IMR-90 (cell line): Measurements from ENCODE around the gene FOXO1.

Experiments used
- BHLHE40 ChIP-seq: fragments of 150-350 bp; IDR thresholded peaks from 2 replicates; pipeline ENCODE4 v1.6.1; 2016; ENCODE audit warnings: mild to moderate bottlenecking, low read depth, low read length
- CEBPB ChIP-seq: IDR thresholded peaks from 2 replicates; pipeline ENCODE4 v1.6.1; 2012; ENCODE audit warnings: low read depth, low read length, improper control_type of control experiment
- CTCF ChIP-seq: conservative IDR thresholded peaks from 2 replicates; pipeline ENCODE4 v1.5.1; 2012; ENCODE audit warnings: mild to moderate bottlenecking, low read depth, low read length, improper control_type of control experiment
- MXI1 ChIP-seq: IDR thresholded peaks from 2 replicates; pipeline ENCODE4 v1.6.1; 2012; ENCODE audit warnings: low read depth, mild to moderate bottlenecking, low read length, moderate library complexity, borderline replicate concordance
- NFE2L2 ChIP-seq: fragments of 150-350 bp; IDR thresholded peaks from 2 replicates; pipeline ENCODE4 v1.6.1; 2016; ENCODE audit warnings: low read depth, mild to moderate bottlenecking, low read length
- POLR2A ChIP-seq: IDR thresholded peaks from 2 replicates; pipeline ENCODE4 v1.6.1; 2012; ENCODE audit warnings: mild to moderate bottlenecking, low read depth, low read length
- RCOR1 ChIP-seq: IDR thresholded peaks from 2 replicates; pipeline ENCODE4 v1.6.1; 2012; ENCODE audit warnings: mild to moderate bottlenecking, low read length, improper control_type of control experiment; ENCODE audit not compliant: insufficient replicate concordance
- TF ChIP-seq, protein P1 (sequence below): fragments of 150-350 bp; IDR thresholded peaks from 2 replicates; pipeline ENCODE4 v1.6.1; 2016; ENCODE audit warnings: low read depth, mild to moderate bottlenecking, low read length, moderate library complexity, borderline replicate concordance
- TF ChIP-seq, protein P2 (sequence below): fragments of 150-350 bp; IDR thresholded peaks from 2 replicates; pipeline ENCODE4 v1.6.1; 2017; ENCODE audit warnings: mild to moderate bottlenecking, antibody characterized with exemption, low read length, low read depth

DNA sequence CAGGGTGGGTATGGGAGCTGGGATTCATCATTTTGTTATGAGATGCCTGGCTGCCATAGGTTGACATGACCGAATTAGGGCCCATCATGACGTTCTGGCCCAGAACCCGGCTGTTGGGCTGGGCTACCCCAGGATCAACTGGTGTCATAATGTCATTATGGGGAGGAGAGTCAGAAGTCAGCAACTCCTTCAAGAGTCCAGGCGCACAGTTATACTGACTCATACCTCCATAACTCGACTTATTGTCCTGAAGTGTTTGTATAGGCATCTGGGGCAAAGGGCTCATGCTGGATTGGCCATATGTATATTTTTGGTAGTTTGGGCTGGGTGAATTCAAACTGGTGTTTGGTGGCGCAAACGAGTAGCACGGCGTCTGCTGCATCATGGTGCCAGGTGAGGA lies 106.5 kb downstream of the FOXO1 start:
- TF ChIP-seq CTCF (no peak), RCOR1 (no peak), POLR2A (no peak), MXI1 (no peak), NFE2L2 (no peak), CEBPB (no peak), BHLHE40 (no peak)
- TF ChIP-seq, protein P1, sequence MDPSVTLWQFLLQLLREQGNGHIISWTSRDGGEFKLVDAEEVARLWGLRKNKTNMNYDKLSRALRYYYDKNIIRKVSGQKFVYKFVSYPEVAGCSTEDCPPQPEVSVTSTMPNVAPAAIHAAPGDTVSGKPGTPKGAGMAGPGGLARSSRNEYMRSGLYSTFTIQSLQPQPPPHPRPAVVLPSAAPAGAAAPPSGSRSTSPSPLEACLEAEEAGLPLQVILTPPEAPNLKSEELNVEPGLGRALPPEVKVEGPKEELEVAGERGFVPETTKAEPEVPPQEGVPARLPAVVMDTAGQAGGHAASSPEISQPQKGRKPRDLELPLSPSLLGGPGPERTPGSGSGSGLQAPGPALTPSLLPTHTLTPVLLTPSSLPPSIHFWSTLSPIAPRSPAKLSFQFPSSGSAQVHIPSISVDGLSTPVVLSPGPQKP = no peak
- TF ChIP-seq, protein P2, sequence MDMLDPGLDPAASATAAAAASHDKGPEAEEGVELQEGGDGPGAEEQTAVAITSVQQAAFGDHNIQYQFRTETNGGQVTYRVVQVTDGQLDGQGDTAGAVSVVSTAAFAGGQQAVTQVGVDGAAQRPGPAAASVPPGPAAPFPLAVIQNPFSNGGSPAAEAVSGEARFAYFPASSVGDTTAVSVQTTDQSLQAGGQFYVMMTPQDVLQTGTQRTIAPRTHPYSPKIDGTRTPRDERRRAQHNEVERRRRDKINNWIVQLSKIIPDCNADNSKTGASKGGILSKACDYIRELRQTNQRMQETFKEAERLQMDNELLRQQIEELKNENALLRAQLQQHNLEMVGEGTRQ = no peak
